ENCODE results near the gene DEF6. TPM values are rescaled to one million over a fixed set of nuclear protein-coding genes. Genes with fewer than 3 reads are reported as not detected.

DEF6 gene
- total RNA-seq, 1 experiment from 2014 or later, result 0.59 TPM

DNA sequence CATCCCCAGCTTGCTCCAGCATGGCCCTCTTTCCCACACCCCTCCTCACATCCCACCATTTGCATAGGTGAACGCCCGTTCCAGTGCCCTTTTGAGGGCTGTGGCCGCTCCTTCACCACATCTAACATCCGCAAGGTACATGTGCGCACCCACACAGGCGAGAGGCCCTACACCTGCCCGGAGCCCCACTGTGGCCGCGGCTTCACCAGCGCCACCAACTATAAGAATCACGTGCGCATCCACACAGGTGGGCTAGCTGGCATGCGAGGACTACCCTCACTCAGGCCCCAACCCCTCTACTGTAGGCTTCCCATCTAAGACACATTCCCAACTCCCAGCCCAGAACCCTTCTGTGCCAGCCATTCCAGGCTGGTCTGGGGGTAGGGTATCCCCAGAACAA lies 6.1 kb upstream of the DEF6 start:
- ATAC-seq, result no peak
- intact Hi-C loops (cut with micrococcal nuclease; ENCODE audit: unreplicated experiment), result no loop called here
- POLR2A ChIA-PET, result no interaction called here
- Histone ChIP-seq H3K4me3 (ENCODE audit: low read depth in 2 of 2, low read length in 2 of 2) (no peak overlapping the region), H3K27me3 (ENCODE audit: control insufficient read depth, insufficient read depth, low read length) (no peaks in the 10 kb centered on the region), H3K4me1 (ENCODE audit: control insufficient read depth, insufficient read depth, low read length) (no peaks in the 10 kb centered on the region), H3K9me3 (ENCODE audit: control insufficient read depth, insufficient read depth, low read depth, low read length) (no peaks in the 10 kb centered on the region), H3K36me3 (ENCODE audit: control insufficient read depth, insufficient read depth, low read length) (peaks cover 4% of the 10 kb centered on the region; the same call in 1 of the 2 replicates), H3K27ac (ENCODE audit: low read length) (no peak overlapping the region)
- in situ Hi-C loops (cut with HindIII; ENCODE audit: low pct_unique_long_range_greater_than_20kb, low sequenced_read_pairs), result no loop called here
- BruUV-seq (replicated peaks), result no TSS peak
- TF ChIP-seq, protein P1, sequence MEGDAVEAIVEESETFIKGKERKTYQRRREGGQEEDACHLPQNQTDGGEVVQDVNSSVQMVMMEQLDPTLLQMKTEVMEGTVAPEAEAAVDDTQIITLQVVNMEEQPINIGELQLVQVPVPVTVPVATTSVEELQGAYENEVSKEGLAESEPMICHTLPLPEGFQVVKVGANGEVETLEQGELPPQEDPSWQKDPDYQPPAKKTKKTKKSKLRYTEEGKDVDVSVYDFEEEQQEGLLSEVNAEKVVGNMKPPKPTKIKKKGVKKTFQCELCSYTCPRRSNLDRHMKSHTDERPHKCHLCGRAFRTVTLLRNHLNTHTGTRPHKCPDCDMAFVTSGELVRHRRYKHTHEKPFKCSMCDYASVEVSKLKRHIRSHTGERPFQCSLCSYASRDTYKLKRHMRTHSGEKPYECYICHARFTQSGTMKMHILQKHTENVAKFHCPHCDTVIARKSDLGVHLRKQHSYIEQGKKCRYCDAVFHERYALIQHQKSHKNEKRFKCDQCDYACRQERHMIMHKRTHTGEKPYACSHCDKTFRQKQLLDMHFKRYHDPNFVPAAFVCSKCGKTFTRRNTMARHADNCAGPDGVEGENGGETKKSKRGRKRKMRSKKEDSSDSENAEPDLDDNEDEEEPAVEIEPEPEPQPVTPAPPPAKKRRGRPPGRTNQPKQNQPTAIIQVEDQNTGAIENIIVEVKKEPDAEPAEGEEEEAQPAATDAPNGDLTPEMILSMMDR (IDR thresholded peaks at IDR 0.05), result no peak
- TF ChIP-seq TCF7L2 (IDR thresholded peaks at IDR 0.05; ENCODE audit: low read depth, low read length) (no peak), SIN3A (IDR thresholded peaks at IDR 0.05; ENCODE audit: borderline replicate concordance, insufficient read depth, low read depth, low read length) (no peak), POLR2AphosphoS5 (IDR thresholded peaks at IDR 0.05; ENCODE audit: low read depth, low read length) (no peak)
- DNase-seq (ENCODE audit: low read depth, low spot score), result no peak
- CTCF ChIA-PET, result interaction anchor here (0.6 kb wide), 1 partner anchor 165 kb away, joined by 3 read pairs; no protein-coding TSS in a partner anchor

DNA sequence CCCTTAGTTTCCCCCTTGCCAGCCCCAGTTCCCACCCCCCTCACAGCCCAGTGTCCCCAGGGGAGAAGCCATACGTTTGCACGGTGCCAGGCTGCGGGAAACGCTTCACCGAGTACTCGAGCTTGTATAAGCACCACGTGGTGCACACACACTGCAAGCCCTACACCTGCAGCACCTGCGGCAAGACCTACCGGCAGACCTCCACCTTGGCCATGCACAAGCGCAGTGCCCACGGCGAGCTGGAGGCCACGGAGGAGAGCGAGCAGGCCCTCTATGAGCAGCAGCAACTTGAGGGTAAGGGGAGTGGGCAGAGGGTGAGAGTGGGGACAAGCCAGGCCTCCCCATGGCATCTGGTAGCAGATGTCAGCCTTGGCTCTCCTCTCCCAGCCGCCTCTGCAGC lies 5.1 kb upstream of the DEF6 start:
- POLR2A ChIA-PET, result no interaction called here
- Histone ChIP-seq H3K4me3 (ENCODE audit: low read depth in 2 of 2, low read length in 2 of 2) (no peak overlapping the region), H3K36me3 (ENCODE audit: control insufficient read depth, insufficient read depth, low read length) (peaks cover 3% of the 10 kb centered on the region; the same call in 1 of the 2 replicates), H3K27me3 (ENCODE audit: control insufficient read depth, insufficient read depth, low read length) (no peaks in the 10 kb centered on the region), H3K27ac (ENCODE audit: low read length) (no peak overlapping the region), H3K9me3 (ENCODE audit: control insufficient read depth, insufficient read depth, low read depth, low read length) (no peaks in the 10 kb centered on the region), H3K4me1 (ENCODE audit: control insufficient read depth, insufficient read depth, low read length) (no peaks in the 10 kb centered on the region)
- TF ChIP-seq, protein P2, sequence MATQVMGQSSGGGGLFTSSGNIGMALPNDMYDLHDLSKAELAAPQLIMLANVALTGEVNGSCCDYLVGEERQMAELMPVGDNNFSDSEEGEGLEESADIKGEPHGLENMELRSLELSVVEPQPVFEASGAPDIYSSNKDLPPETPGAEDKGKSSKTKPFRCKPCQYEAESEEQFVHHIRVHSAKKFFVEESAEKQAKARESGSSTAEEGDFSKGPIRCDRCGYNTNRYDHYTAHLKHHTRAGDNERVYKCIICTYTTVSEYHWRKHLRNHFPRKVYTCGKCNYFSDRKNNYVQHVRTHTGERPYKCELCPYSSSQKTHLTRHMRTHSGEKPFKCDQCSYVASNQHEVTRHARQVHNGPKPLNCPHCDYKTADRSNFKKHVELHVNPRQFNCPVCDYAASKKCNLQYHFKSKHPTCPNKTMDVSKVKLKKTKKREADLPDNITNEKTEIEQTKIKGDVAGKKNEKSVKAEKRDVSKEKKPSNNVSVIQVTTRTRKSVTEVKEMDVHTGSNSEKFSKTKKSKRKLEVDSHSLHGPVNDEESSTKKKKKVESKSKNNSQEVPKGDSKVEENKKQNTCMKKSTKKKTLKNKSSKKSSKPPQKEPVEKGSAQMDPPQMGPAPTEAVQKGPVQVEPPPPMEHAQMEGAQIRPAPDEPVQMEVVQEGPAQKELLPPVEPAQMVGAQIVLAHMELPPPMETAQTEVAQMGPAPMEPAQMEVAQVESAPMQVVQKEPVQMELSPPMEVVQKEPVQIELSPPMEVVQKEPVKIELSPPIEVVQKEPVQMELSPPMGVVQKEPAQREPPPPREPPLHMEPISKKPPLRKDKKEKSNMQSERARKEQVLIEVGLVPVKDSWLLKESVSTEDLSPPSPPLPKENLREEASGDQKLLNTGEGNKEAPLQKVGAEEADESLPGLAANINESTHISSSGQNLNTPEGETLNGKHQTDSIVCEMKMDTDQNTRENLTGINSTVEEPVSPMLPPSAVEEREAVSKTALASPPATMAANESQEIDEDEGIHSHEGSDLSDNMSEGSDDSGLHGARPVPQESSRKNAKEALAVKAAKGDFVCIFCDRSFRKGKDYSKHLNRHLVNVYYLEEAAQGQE (IDR thresholded peaks at IDR 0.05; ENCODE audit: insufficient read depth in 1 of 2, low read depth in 2 of 2, low read length in 1 of 2), result no peak
- TF ChIP-seq TCF7L2 (IDR thresholded peaks at IDR 0.05; ENCODE audit: low read depth, low read length) (no peak), POLR2AphosphoS5 (IDR thresholded peaks at IDR 0.05; ENCODE audit: low read depth, low read length) (no peak), SIN3A (IDR thresholded peaks at IDR 0.05; ENCODE audit: borderline replicate concordance, insufficient read depth, low read depth, low read length) (no peak)
- TF ChIP-seq, protein P1 (IDR thresholded peaks at IDR 0.05), result no peak
- no TSS peak for BruUV-seq (replicated peaks)
- intact Hi-C loops (cut with micrococcal nuclease; ENCODE audit: unreplicated experiment), result no loop called here
- CTCF ChIA-PET, result interaction anchor here (0.6 to 1.1 kb wide), 3 partner anchors 33 to 291 kb away, joined by 3 to 7 read pairs (median 3); partner anchors contain the start of gene ZNF76
- ATAC-seq (no peak), DNase-seq (ENCODE audit: low read depth, low spot score) (no peak)
- in situ Hi-C loops (cut with HindIII; ENCODE audit: low pct_unique_long_range_greater_than_20kb, low sequenced_read_pairs), result no loop called here

Measured in Panc1 (cell line).